T-cell (primary cell): ENCODE results near the gene DDX39B. TPM values are rescaled to one million over a fixed set of nuclear protein-coding genes. Genes with fewer than 3 reads are reported as not detected.
"Not testable (repeated sequence)": the region's sequence is repeated elsewhere in the genome, so short reads cannot be mapped to it uniquely, and the experiment has no call there.

Experiments
- ATAC-seq, 4 experiments: fragments of 200-7000 bp in 3 of 4; fragments of 150-1000 bp in 1 of 4; cut with Tn5 transposase; replicated peaks in 1 of 4; 1 replicate in 3 of 4; 2 replicates in 1 of 4; pipeline ENCODE4 v1.10.0; 2021; ENCODE audit warnings: moderate library complexity in 3 of 4, mild to moderate bottlenecking in 2 of 4, moderate number of reproducible peaks in 1 of 4
- CTCF ChIA-PET, 2 donors: fragments of 300-600 bp; sonication (Branson Sonifier 250); formaldehyde crosslinking; loops; one replicate each; lab custom pipeline; 2022; ENCODE audit warnings: antibody characterized with exemption in 2 of 2; lab: Charles Lee
- POLR2A ChIA-PET, 2 donors: fragments of 300-600 bp; sonication (Branson Sonifier 250); formaldehyde crosslinking; loops; one replicate each; lab custom pipeline; 2022; ENCODE audit warnings: antibody characterized with exemption in 2 of 2; lab: Charles Lee
- DNase-seq, 35 experiments: peaks; one replicate each; pipeline versions ENCODE4 v3.0.0 to v3.0.0-alpha.2; 2013 to 2023
- H3K27ac ChIP-seq: one replicate; pipeline ENCODE4 v1.5.1; 2013; ENCODE audit warnings: low read length
- H3K27me3 ChIP-seq, 2 experiments: replicated peaks in 1 of 2; 1 replicate in 1 of 2; 2 replicates in 1 of 2; pipeline versions ENCODE4 v1.6.1 to v1.7.0; 2013; ENCODE audit warnings: low read length in 1 of 2, mixed read lengths in 1 of 2; ENCODE audit not compliant: control insufficient read depth in 2 of 2, insufficient read depth in 2 of 2; ENCODE audit errors: extremely low read depth in 1 of 2
- H3K36me3 ChIP-seq, 2 donors: 1 replicate in 1 of 2; 2 replicates in 1 of 2; pipeline versions ENCODE4 v1.6.1 to v1.7.0; 2013; ENCODE audit warnings: low read length in 1 of 2; ENCODE audit not compliant: control insufficient read depth in 2 of 2, insufficient read depth in 1 of 2; ENCODE audit errors: extremely low read depth in 1 of 2
- H3K4me1 ChIP-seq, 2 experiments: 1 replicate in 1 of 2; 2 replicates in 1 of 2; pipeline versions ENCODE4 v1.6.1 to v1.7.0; 2013; ENCODE audit warnings: low read length in 2 of 2, mixed read lengths in 1 of 2; ENCODE audit not compliant: insufficient read depth in 2 of 2, control insufficient read depth in 1 of 2; ENCODE audit errors: extremely low read depth in 1 of 2
- H3K4me3 ChIP-seq, 2 donors: 1 replicate in 1 of 2; 2 replicates in 1 of 2; pipeline versions ENCODE4 v1.5.1 to v1.7.0; 2013; ENCODE audit warnings: mild to moderate bottlenecking in 2 of 2, low read length in 1 of 2, moderate library complexity in 1 of 2; ENCODE audit not compliant: control insufficient read depth in 1 of 2; ENCODE audit errors: extremely low read depth in 1 of 2
- H3K9me3 ChIP-seq: 2 replicates; pipeline ENCODE4 v1.7.0; 2013
- H3K27ac Mint-ChIP-seq, 2 donors: one replicate each; pipeline ENCODE4 v1.8.0; 2020 to 2021; ENCODE audit warnings: mild to moderate bottlenecking in 2 of 2, mixed read lengths in 2 of 2
- H3K27me3 Mint-ChIP-seq, 2 donors: one replicate each; pipeline ENCODE4 v1.8.0; 2021 to 2022; ENCODE audit warnings: mixed read lengths in 2 of 2
- H3K36me3 Mint-ChIP-seq: one replicate; pipeline ENCODE4 v1.8.0; 2021; ENCODE audit warnings: mixed read lengths
- H3K4me1 Mint-ChIP-seq, 3 donors: one replicate each; pipeline ENCODE4 v1.8.0; 2020 to 2022; ENCODE audit warnings: mixed read lengths in 3 of 3, mild to moderate bottlenecking in 1 of 3
- H3K4me3 Mint-ChIP-seq, 3 donors: one replicate each; pipeline ENCODE4 v1.8.0; 2020 to 2022; ENCODE audit warnings: mild to moderate bottlenecking in 3 of 3, mixed read lengths in 3 of 3, moderate library complexity in 3 of 3
- H3K9me3 Mint-ChIP-seq, 3 donors: one replicate each; pipeline ENCODE4 v1.8.0; 2020 to 2022; ENCODE audit warnings: mixed read lengths in 3 of 3
- WGBS: methylation state at CpG from one replicate; pipeline ENCODE4 v1.1.5; 2013; ENCODE audit warnings: missing lambda C conversion rate; ENCODE audit not compliant: insufficient coverage; 5-methylcytosine and 5-hydroxymethylcytosine counted together
- total RNA-seq, 35 experiments: library from RNA in 6 of 35; stranded (reverse) in 6 of 35; fragments of 120-200 nt in 1 of 35; gene quantifications; one replicate each; pipeline versions ENCODE4 v1.2.1 to v1.2.4 and lab custom pipeline; 2013 to 2026

Gene DDX39B
- total RNA-seq, 5 donors from 2014 or later (not counting 1 experiment from before 2014, with no cell fraction given), result 507 to 669 (median 631) TPM

- H3K36me3 ChIP-seq, result no peaks in the 10 kb centered on the region
- no peaks in the 10 kb centered on the region for H3K9me3 ChIP-seq
- Mint-ChIP-seq H3K27me3 (no peaks in the 10 kb centered on the region), H3K4me1 (peaks cover 75 to 79% (median 78%) of the 10 kb centered on the region in 3 donors), H3K27ac (peak overlapping the region; percentile 36 to 69), H3K36me3 (no peaks in the 10 kb centered on the region), H3K4me3 (peak overlapping the region; percentile 83 to 88 (median 86)), H3K9me3 (no peaks in the 10 kb centered on the region)
- CTCF ChIA-PET, result interaction anchor here in 1 of 2 donors (0.6 to 1.4 kb wide), 3 partner anchors 43 to 630 kb away, joined by 3 to 5 read pairs (median 3); no protein-coding TSS in a partner anchor
- H3K4me1 ChIP-seq, result peaks cover 8 to 44% of the 10 kb centered on the region in 2 experiments
- H3K27ac ChIP-seq, result no peak overlapping the region
- DNase-seq, result no peak
- 56% methylated on average over 12 of the region's 21 CpGs for WGBS
- POLR2A ChIA-PET, result interaction anchor here in 1 of 2 donors (0.6 kb wide), 1 partner anchor 41 kb away, joined by 8 read pairs; no protein-coding TSS in a partner anchor
- no peak for ATAC-seq
- no peaks in the 10 kb centered on the region for H3K27me3 ChIP-seq
- peak overlapping the region in 1 of 2 donors; percentile 78 for H3K4me3 ChIP-seq
Measured at GRCh38 chr6:31498748-31499147, 43.1 kb downstream of the DDX39B start.

GRCh38 chr6:31497531-31498476 is 44.0 kb downstream of the DDX39B start, which contains the start of gene MICB:
MICB (plus strand) TSS chr6:31498145; CDS start chr6:31498194, 49 bp downstream.
- Mint-ChIP-seq H3K27ac (peak within 1 kb of the TSS; percentile 90 to 91), H3K9me3 (no peaks in the 10 kb centered on the region), H3K4me3 (peak within 1 kb of the TSS; percentile 83 to 89 (median 88)), H3K36me3 (no peaks in the 10 kb centered on the region), H3K4me1 (peaks cover 71 to 75% (median 75%) of the 10 kb centered on the region in 3 donors), H3K27me3 (no peaks in the 10 kb centered on the region)
- DNase-seq (peak; percentile 68 to 93 (median 82)), ATAC-seq (peak; percentile 77 to 82 (median 80))
- ChIA-PET CTCF (interaction anchor here in 1 of 2 donors (0.6 to 1.4 kb wide), 3 partner anchors 43 to 631 kb away, joined by 3 to 5 read pairs (median 3); no protein-coding TSS in a partner anchor), POLR2A (interaction anchor here (0.5 to 1.3 kb wide), 4 partner anchors 42 to 460 kb away, joined by 3 to 8 read pairs (median 4); partner anchors contain the start of gene DDX39B (in 2 of the 2))
- under 1% methylated on average over 46 of the region's 64 CpGs for WGBS
- H3K27me3 ChIP-seq, result no peaks in the 10 kb centered on the region
- no peaks in the 10 kb centered on the region for H3K9me3 ChIP-seq
- H3K4me3 ChIP-seq, result peak within 1 kb of the TSS; percentile 75 to 78
- peaks cover 13 to 52% of the 10 kb centered on the region in 2 experiments for H3K4me1 ChIP-seq
- no peaks in the 10 kb centered on the region for H3K36me3 ChIP-seq
- peak within 1 kb of the TSS; percentile 74 for H3K27ac ChIP-seq

DNA sequence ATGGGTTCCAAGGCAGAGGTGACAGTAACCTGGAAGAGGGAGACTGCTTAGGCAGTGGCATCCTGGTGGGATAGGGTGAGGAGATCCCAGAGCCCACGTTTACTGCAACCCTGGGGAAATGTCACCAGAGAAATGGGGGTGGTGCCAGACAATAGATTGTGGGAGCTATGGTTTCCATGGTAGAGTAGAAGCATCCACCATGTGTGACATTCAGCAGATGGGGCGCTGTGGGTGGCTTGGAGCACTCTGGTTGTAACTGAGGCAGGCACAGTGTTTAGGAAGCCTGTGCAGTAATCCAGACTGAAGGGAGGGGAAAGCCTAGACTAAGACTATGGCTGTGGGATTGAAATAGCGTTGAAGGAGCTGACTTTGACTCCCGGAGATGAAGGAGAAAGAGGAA is 45.0 kb downstream of the DDX39B start:
- CTCF ChIA-PET, result interaction anchor here in 1 of 2 donors (0.5 to 5.3 kb wide), 3 partner anchors 45 to 333 kb away, joined by 4 to 30 read pairs (median 4); partner anchors contain the start of gene DDX39B
- Mint-ChIP-seq H3K4me3 (peak overlapping the region; percentile 83 to 89 (median 88)), H3K27ac (peak overlapping the region; percentile 90 to 91), H3K4me1 (peaks cover 70 to 73% (median 73%) of the 10 kb centered on the region in 3 donors)
- not testable (repeated sequence) for H3K27me3 Mint-ChIP-seq, H3K9me3 Mint-ChIP-seq, ATAC-seq, H3K36me3 Mint-ChIP-seq, DNase-seq, H3K36me3 ChIP-seq, H3K9me3 ChIP-seq, H3K27me3 ChIP-seq
- POLR2A ChIA-PET, result interaction anchor here (0.7 to 1.3 kb wide), 2 partner anchors 42 to 45 kb away, joined by 3 to 5 read pairs (median 4); partner anchors contain the start of gene DDX39B (in 2 of the 2)
- 40% methylated on average over 4 of the region's 4 CpGs for WGBS
- H3K4me1 ChIP-seq, result peaks cover 13 to 61% of the 10 kb centered on the region in 2 experiments
- peak overlapping the region; percentile 74 for H3K27ac ChIP-seq
- H3K4me3 ChIP-seq, result peak overlapping the region in 1 of 2 donors; percentile 78

GRCh38 chr6:31495580-31495979 is 46.2 kb downstream of the DDX39B start:
- peak overlapping the region in 1 of 2 donors; percentile 66 for H3K4me3 ChIP-seq
- Mint-ChIP-seq H3K4me1 (peaks cover 62 to 66% (median 63%) of the 10 kb centered on the region in 3 donors), H3K27ac (peak overlapping the region; percentile 76 to 89), H3K9me3 (no peaks in the 10 kb centered on the region), H3K36me3 (no peaks in the 10 kb centered on the region), H3K4me3 (peak overlapping the region; percentile 77 to 93 (median 83)), H3K27me3 (no peaks in the 10 kb centered on the region)
- no peaks in the 10 kb centered on the region for H3K9me3 ChIP-seq
- DNase-seq, result no peak
- H3K27ac ChIP-seq, result peak overlapping the region; percentile 74
- H3K36me3 ChIP-seq, result no peaks in the 10 kb centered on the region
- ATAC-seq, result no peak
- POLR2A ChIA-PET, result no interaction called here
- H3K4me1 ChIP-seq, result peaks cover 13 to 72% of the 10 kb centered on the region in 2 experiments
- 100% methylated on average over 1 of the region's 2 CpGs for WGBS
- no peaks in the 10 kb centered on the region for H3K27me3 ChIP-seq
- CTCF ChIA-PET, result interaction anchor here (1.2 to 5.3 kb wide), 5 partner anchors 12 to 102 kb away, joined by 3 to 30 read pairs (median 3); partner anchors contain the start of gene DDX39B (in 1 of the 2)

DNA sequence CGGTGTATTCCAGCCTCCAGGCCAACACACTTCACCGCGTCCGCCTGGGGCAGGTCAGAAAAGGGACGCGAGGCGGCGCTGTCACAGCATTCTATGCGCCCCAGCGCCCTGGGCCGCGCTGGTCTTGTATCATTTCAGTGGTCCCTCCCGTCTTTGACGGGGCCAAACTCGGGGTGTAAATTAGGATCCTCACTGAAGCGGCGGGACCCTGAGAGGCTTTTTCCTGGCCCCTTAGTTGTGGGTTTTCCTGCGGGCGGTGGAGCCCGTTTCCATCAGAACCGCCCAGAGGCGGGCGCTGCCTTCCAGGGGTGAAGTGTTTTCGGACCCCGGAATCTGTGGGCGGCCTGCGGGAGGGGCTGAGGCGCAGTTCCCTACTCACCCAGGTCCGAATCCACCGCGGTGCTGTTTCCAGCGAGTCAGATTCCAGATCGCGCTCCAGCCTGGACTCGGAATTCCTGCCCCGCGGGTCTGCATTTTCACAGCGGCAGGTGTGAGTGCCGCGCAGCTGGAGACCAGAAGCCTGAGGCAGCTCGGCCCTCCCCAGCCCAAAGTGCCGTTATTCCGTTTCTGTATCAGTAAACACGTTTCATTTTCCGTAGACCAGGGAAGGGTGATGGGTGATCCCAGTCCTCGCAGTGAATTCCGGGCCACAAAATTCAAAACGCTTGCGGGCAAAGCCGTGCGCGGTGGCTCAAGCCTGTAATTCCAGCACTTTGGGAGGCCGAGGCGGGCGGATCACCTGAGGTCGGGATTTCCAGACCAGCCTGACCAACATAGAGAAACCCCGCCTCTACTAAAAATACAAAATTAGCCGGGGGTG is 47.7 kb downstream of the DDX39B start:
- Mint-ChIP-seq H3K27ac (peak overlapping the region; percentile 76 to 89), H3K4me1 (peaks cover 54 to 60% (median 55%) of the 10 kb centered on the region in 3 donors), H3K4me3 (peak overlapping the region; percentile 77 to 93 (median 83)), H3K9me3 (no peaks in the 10 kb centered on the region), H3K36me3 (peaks cover 5% of the 10 kb centered on the region), H3K27me3 (no peaks in the 10 kb centered on the region)
- POLR2A ChIA-PET, result no interaction called here
- H3K4me1 ChIP-seq, result peaks cover 13 to 67% of the 10 kb centered on the region in 2 experiments
- peak overlapping the region; percentile 66 to 94 for H3K4me3 ChIP-seq
- no peaks in the 10 kb centered on the region for H3K9me3 ChIP-seq
- peak overlapping the region; percentile 74 for H3K27ac ChIP-seq
- H3K27me3 ChIP-seq, result no peaks in the 10 kb centered on the region
- CTCF ChIA-PET, result interaction anchor here (0.5 to 5.3 kb wide), 11 partner anchors 11 to 1004 kb away, joined by 3 to 30 read pairs (median 4); partner anchors contain the start of genes ATP6V1G2 (in 1 of the 2), DDX39B (in 1 of the 2), LSM2 (in 1 of the 2) and NFKBIL1 (in 1 of the 2)
- DNase-seq (peak; percentile 15 to 90 (median 68)), ATAC-seq (peak; percentile 43 to 54 (median 52))
- no peaks in the 10 kb centered on the region for H3K36me3 ChIP-seq
- under 1% methylated on average over 58 of the region's 58 CpGs for WGBS
